GM19467 (cell line): ENCODE results near the gene HRH3.
A peak's percentile ranks its signal among the peaks of the same experiment; 100 is the strongest.

Experiments used
- ATAC-seq: cut with Tn5 transposase; IDR thresholded peaks from one replicate; pipeline ENCODE4 v1.9.1; 2021; ENCODE audit warnings: mild to moderate bottlenecking, moderate library complexity; ENCODE audit not compliant: unreplicated experiment

Gene HRH3

GRCh38 chr20:62201173-62202082, 18.6 kb downstream of the HRH3 start:
- peak; percentile 51 for ATAC-seq

- ATAC-seq, result no peak
These were observed 19.4 kb downstream of the HRH3 start for GRCh38 chr20:62200491-62201172.

GRCh38 chr20:62198931-62199330, 21.1 kb downstream of the HRH3 start:
- no peak for ATAC-seq

GRCh38 chr20:62198496-62198895, 21.6 kb downstream of the HRH3 start:
- ATAC-seq, result no peak

GRCh38 chr20:62197801-62198200, 22.3 kb downstream of the HRH3 start:
- ATAC-seq, result no peak

GRCh38 chr20:62197311-62197710, 22.8 kb downstream of the HRH3 start:
- ATAC-seq, result no peak

DNA sequence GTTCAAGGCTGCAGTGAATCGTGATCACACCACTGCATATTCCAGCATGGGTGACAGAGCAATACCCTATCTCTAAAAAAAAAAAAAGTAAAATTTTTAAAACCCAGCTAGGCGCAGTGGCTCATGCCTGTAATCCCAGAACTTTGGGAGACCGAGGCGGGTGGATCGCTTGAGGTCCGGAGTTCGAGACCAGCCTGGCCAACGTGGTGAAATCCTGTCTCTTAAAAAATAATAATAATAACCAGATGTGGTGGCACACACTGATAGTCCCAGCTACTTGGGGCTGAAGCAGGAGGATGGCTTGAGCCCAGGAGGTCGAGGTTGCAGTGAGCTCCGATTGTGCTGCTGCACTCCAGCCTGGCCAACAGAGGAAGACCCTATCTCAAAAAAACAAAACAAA, 23.8 kb downstream of the HRH3 start:
- no peak for ATAC-seq

DNA sequence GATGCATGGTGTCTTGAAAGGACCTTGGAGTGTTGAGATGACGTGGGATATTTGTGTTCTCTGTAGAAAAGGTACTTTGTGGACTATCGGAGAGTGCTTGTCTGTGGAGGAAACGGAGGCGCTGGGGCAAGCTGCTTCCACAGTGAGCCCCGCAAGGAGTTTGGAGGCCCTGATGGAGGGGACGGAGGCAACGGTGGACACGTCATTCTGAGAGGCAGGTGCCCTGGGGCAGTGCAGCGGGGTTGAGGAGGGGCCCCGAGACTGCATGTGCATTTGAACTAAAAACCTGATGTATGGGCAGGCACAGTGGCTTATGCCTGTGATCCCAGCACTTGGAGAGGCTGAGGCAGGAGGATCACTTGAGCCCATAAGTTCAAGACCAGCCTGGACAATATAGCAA, 24.3 kb downstream of the HRH3 start:
- ATAC-seq, result no peak

- ATAC-seq, result no peak
These were observed 25.0 kb downstream of the HRH3 start for GRCh38 chr20:62195075-62195405.

DNA sequence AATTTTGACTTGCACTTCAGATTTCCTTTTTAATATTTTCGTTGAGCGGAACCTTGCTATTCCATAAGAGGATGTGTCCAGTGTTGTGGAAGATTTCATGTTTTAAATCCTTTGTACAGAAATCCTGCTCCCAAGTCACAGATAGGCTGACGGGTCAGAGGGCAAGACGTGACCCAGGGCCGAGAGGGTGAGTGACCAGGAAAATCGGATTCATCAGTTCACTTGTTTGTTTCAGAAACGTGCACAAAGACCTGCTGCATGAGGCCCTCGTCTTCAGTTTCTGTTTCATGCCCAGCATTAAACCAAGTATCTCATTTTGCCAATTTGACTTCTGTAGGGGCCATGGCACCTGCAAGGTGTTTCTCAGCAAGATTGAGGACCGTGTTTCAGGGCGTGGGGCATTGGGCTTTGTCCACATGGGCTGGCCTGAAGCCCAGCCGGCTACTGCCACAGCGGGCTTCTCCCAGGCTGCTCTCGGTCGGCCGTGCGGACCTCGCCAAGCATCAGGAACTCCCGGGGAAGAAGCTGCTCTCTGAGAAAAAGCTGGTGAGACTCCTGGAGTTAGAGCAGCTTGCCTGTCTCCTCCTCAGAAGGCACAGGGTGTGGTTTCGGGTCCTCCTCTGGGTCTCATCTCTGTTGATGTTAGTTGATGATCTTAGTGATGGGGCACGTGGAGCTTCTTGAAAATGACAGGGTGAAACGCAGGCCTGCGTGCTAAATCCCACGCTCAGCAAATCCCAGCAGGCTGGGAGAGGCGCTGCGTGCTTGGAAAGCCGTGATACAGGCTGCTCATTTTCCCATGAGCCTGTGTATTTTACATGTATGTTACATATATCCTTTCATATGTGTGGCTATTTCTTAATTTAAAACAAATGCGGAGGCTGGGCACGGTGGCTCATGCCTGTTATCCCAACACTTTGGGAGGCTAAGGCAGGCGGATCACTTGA, 26.7 kb downstream of the HRH3 start:
- ATAC-seq, result no peak

DNA sequence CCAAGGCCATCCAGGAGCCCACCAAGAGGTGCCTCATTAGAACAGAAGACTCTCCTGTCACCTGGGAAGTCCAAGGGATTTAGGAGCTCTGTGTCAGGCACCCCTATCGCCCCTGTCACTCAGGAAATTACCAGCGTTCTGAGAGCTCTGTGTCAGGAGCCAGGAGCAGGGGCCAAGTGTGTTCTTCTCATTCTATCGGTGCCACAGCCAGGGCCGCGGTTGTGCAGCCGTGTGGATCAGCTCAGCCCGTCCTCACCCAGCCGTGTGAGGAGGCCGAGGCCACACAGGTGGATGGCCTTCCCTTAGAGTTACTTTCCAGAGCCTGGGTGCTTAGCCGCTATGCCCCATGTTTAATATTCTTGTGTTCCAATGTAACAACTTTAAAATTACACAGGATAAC, 27.4 kb downstream of the HRH3 start:
- ATAC-seq, result no peak

GRCh38 chr20:62191781-62192559, 28.1 kb downstream of the HRH3 start:
- ATAC-seq, result no peak

- no peak for ATAC-seq
These were observed 29.3 kb downstream of the HRH3 start for GRCh38 chr20:62190639-62191411.

DNA sequence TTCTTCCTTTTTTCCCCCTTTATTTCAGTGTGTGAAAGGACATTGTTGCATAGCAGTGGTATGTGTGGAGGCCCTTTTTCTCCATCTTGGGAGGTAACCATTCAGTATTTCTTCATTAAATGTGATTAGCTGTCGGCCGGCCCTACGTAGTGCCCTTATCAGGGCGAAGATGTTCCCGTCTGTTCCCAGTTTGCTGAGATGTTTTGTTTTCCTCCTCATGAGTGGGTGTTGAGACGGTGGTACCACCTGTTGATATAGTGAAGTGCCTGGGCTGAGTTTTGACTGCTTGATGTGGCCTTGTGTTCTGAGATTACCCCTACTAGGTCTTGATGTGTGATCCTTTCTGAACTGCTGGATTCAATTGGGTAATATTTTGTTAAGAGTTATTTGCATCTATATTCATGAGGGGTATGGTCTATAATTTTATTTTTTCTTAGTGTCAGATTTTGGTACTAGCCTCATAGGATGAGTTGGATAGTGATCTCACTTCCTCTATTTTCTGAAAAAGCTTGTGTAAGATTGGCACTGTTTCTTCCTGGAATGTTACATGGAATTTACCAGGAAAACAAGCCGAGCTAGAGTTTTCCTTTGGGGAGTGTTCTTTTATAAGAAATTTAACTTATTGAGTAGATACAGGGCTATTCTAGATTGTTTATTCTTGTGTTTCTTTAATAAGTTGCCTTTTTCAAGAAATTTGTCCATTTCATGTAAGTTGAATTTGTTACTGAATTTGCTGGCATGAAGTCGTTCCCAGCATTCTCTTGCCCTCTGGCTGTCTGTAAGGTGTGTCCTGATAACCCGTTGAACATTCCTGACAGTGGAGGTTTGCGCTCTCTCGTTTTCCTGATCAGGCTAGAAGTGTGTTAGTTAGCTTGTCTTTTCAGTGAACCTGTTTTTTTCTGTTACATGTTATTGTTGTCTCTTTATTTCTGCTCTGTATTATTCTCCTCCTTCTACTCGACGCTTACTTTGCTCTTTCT, 32.9 kb downstream of the HRH3 start:
- no peak for ATAC-seq

- no peak for ATAC-seq
These were observed 34.0 kb downstream of the HRH3 start for GRCh38 chr20:62186096-62186426.

GRCh38 chr20:62183426-62184142, 36.5 kb downstream of the HRH3 start:
- no peak for ATAC-seq

DNA sequence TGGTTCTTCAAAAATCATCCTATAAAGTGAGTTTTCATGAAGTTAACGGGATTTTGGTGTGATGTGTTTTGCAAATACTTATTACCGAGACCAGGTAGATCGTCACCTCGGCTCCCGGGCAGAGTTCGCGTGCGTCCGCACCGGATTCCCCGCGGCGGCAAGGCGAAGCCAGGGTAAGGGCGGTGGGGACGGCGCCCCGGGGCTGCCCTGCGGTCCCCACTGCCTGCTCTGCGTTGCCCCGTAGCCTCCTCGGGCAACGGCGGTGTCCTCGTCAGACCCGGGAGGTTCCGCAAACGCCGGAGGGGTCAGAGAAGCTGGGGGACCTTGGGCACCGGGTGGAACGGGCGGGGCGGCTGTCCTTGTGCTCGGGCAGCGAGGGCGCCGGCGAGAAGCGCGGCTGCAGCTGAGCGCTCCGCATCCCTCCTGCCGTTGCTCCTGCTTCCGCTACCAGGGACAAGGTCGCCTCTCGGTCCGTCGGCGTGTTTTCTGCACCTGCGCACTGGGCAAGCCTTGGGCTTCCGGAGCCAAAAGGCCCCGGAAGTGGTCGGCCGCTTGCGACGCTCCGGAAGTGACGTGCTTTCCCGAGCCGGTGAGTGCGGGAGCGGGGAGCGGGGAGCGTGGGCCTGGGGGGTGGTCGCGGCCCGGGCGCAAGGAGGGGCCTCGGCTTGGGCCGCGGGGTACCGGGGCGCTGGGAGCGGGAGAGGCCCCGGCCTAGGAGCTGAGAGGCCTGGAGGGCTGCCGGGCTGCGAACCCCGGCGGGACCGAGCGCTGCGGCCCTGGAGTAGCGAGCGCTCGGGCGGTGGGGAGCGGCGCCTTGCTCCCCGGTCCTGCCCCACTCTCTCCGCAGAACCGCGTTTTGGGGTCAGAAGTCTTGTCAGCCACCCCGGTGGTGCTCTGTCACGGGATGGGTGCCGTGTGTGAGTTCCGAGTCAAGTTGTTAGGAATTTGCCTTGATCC, 37.3 kb downstream of the HRH3 start, which contains the start of gene MTG2:
MTG2 (plus strand) TSS at position 560 of the 957 bp plus-strand sequence. CDS start 10,393 bp downstream, outside the sequence.
- ATAC-seq, result peak; percentile 85
